Measurements from ENCODE around the gene GAREM1.

Gene GAREM1

GRCh38 chr18:32333781-32334180 lies 136.9 kb downstream of the GAREM1 start:
- TF ChIP-seq, protein P1, sequence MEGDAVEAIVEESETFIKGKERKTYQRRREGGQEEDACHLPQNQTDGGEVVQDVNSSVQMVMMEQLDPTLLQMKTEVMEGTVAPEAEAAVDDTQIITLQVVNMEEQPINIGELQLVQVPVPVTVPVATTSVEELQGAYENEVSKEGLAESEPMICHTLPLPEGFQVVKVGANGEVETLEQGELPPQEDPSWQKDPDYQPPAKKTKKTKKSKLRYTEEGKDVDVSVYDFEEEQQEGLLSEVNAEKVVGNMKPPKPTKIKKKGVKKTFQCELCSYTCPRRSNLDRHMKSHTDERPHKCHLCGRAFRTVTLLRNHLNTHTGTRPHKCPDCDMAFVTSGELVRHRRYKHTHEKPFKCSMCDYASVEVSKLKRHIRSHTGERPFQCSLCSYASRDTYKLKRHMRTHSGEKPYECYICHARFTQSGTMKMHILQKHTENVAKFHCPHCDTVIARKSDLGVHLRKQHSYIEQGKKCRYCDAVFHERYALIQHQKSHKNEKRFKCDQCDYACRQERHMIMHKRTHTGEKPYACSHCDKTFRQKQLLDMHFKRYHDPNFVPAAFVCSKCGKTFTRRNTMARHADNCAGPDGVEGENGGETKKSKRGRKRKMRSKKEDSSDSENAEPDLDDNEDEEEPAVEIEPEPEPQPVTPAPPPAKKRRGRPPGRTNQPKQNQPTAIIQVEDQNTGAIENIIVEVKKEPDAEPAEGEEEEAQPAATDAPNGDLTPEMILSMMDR (IDR thresholded peaks at IDR 0.05; ENCODE audit: borderline replicate concordance, extremely low read depth, low read length, poor library complexity, severe bottlenecking): no peak
- TF ChIP-seq EZH2 (IDR thresholded peaks at IDR 0.05; ENCODE audit: borderline replicate concordance, low read depth, low read length, severe bottlenecking): no peak

GRCh38 chr18:32332708-32333107 lies 138.0 kb downstream of the GAREM1 start:
- Histone ChIP-seq H3K27me3 (ENCODE audit: insufficient read depth, low read length, poor library complexity) (peaks cover 9% of the 10 kb centered on the region), H2AFZ (ENCODE audit: low read depth, low read length) (no peak overlapping the region), H3K4me3 (ENCODE audit: low read depth in 1 of 2, low read length in 2 of 2) (no peak overlapping the region), H3K9ac (ENCODE audit: low read depth, low read length) (no peak overlapping the region), H3K36me3 (ENCODE audit: insufficient read depth, low read length) (no peaks in the 10 kb centered on the region), H3K9me3 (ENCODE audit: insufficient read depth, low read length, severe bottlenecking) (no peaks in the 10 kb centered on the region), H3K4me1 (ENCODE audit: insufficient read depth, low read length) (no peaks in the 10 kb centered on the region), H3K79me2 (ENCODE audit: insufficient read depth, low read length) (no peaks in the 10 kb centered on the region), H3K4me2 (ENCODE audit: insufficient read depth, low read length) (no peak overlapping the region), H3K27ac (ENCODE audit: low read length) (no peak overlapping the region), H4K20me1 (ENCODE audit: insufficient read depth, low read length) (no peaks in the 10 kb centered on the region)
- no peak for TF ChIP-seq EZH2 (IDR thresholded peaks at IDR 0.05; ENCODE audit: borderline replicate concordance, low read depth, low read length, severe bottlenecking)
- TF ChIP-seq, protein P1 (IDR thresholded peaks at IDR 0.05; ENCODE audit: borderline replicate concordance, extremely low read depth, low read length, poor library complexity, severe bottlenecking): no peak
- ATAC-seq (ENCODE audit: insufficient read depth, low read depth): no peak
- DNase-seq: no peak

More at GRCh38 chr18:32333781-32334180, 136.9 kb downstream of the GAREM1 start:
- ATAC-seq (ENCODE audit: insufficient read depth, low read depth) (no peak), DNase-seq (no peak)
- no peak overlapping the region for H3K9ac ChIP-seq (ENCODE audit: low read depth, low read length)
- H3K4me2 ChIP-seq (ENCODE audit: insufficient read depth, low read length): no peak overlapping the region
- no peak overlapping the region for H3K27ac ChIP-seq (ENCODE audit: low read length)
- H3K36me3 ChIP-seq (ENCODE audit: insufficient read depth, low read length): no peaks in the 10 kb centered on the region
- no peak overlapping the region for H2AFZ ChIP-seq (ENCODE audit: low read depth, low read length)
- no peaks in the 10 kb centered on the region for H3K9me3 ChIP-seq (ENCODE audit: insufficient read depth, low read length, severe bottlenecking)
- no peaks in the 10 kb centered on the region for H4K20me1 ChIP-seq (ENCODE audit: insufficient read depth, low read length)
- H3K4me1 ChIP-seq (ENCODE audit: insufficient read depth, low read length): no peaks in the 10 kb centered on the region
- peaks cover 9% of the 10 kb centered on the region for H3K27me3 ChIP-seq (ENCODE audit: insufficient read depth, low read length, poor library complexity)
- no peak overlapping the region for H3K4me3 ChIP-seq (ENCODE audit: low read depth in 1 of 2, low read length in 2 of 2)
- H3K79me2 ChIP-seq (ENCODE audit: insufficient read depth, low read length): no peaks in the 10 kb centered on the region

DNA sequence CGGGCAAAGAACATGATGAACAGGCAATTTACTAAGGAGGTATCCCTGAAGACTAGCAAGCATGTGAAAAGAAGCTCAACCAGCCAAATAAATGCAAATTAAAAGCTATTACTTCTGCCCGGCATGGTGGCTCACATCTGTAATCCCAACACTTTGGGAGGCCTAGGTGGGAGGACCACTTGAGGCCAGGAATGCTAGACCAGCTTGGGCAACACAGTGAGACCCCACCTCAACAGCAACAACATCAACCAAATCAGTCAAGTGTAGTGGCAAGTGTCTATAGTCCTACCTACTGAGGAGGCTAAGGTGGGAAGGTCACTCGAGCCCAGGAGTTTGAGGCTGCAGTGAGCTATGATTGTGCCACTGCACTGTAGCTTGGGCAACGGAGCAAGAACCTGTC lies 141.7 kb downstream of the GAREM1 start:
- H3K27me3 ChIP-seq (ENCODE audit: insufficient read depth, low read length, poor library complexity): peaks cover 11% of the 10 kb centered on the region
- no peak overlapping the region for H3K4me2 ChIP-seq (ENCODE audit: insufficient read depth, low read length)
- no peak overlapping the region for H3K9ac ChIP-seq (ENCODE audit: low read depth, low read length)
- no peak overlapping the region for H2AFZ ChIP-seq (ENCODE audit: low read depth, low read length)
- H4K20me1 ChIP-seq (ENCODE audit: insufficient read depth, low read length): no peaks in the 10 kb centered on the region
- no peaks in the 10 kb centered on the region for H3K4me1 ChIP-seq (ENCODE audit: insufficient read depth, low read length)
- no peak for TF ChIP-seq EZH2 (IDR thresholded peaks at IDR 0.05; ENCODE audit: borderline replicate concordance, low read depth, low read length, severe bottlenecking)
- TF ChIP-seq, protein P1 (IDR thresholded peaks at IDR 0.05; ENCODE audit: borderline replicate concordance, extremely low read depth, low read length, poor library complexity, severe bottlenecking): no peak
- H3K4me3 ChIP-seq (ENCODE audit: low read depth in 1 of 2, low read length in 2 of 2): no peak overlapping the region
- no peak overlapping the region for H3K27ac ChIP-seq (ENCODE audit: low read length)
- no peaks in the 10 kb centered on the region for H3K79me2 ChIP-seq (ENCODE audit: insufficient read depth, low read length)
- DNase-seq (no peak), ATAC-seq (ENCODE audit: insufficient read depth, low read depth) (no peak)
- no peaks in the 10 kb centered on the region for H3K9me3 ChIP-seq (ENCODE audit: insufficient read depth, low read length, severe bottlenecking)
- H3K36me3 ChIP-seq (ENCODE audit: insufficient read depth, low read length): no peaks in the 10 kb centered on the region

DNA sequence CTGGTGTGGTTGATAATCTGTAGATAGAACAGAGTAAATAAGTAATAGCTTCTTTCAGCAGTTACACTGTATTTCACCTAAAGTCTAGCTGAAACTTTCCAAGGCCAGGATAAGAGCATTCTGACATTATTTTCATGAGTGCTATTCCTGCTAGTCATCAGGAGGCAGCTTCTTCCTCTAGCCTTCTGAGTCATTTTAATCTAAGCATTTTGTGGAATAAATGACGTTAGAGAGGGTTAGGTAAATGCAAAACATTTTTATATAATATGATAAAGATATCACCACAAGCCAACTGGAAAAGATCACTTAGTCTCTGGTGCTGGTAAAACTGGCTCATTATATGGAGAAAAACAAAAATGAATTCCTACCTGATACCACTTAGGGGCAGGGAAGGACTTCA lies 142.3 kb downstream of the GAREM1 start:
- Histone ChIP-seq H3K9me3 (ENCODE audit: insufficient read depth, low read length, severe bottlenecking) (no peaks in the 10 kb centered on the region), H3K79me2 (ENCODE audit: insufficient read depth, low read length) (no peaks in the 10 kb centered on the region), H3K27me3 (ENCODE audit: insufficient read depth, low read length, poor library complexity) (peaks cover 11% of the 10 kb centered on the region), H3K4me3 (ENCODE audit: low read depth in 1 of 2, low read length in 2 of 2) (no peak overlapping the region), H2AFZ (ENCODE audit: low read depth, low read length) (no peak overlapping the region), H3K4me2 (ENCODE audit: insufficient read depth, low read length) (no peak overlapping the region), H3K4me1 (ENCODE audit: insufficient read depth, low read length) (no peaks in the 10 kb centered on the region), H3K27ac (ENCODE audit: low read length) (no peak overlapping the region), H3K9ac (ENCODE audit: low read depth, low read length) (no peak overlapping the region), H4K20me1 (ENCODE audit: insufficient read depth, low read length) (no peaks in the 10 kb centered on the region), H3K36me3 (ENCODE audit: insufficient read depth, low read length) (no peaks in the 10 kb centered on the region)
- DNase-seq (no peak), ATAC-seq (ENCODE audit: insufficient read depth, low read depth) (no peak)
- TF ChIP-seq EZH2 (IDR thresholded peaks at IDR 0.05; ENCODE audit: borderline replicate concordance, low read depth, low read length, severe bottlenecking): no peak
- TF ChIP-seq, protein P1 (IDR thresholded peaks at IDR 0.05; ENCODE audit: borderline replicate concordance, extremely low read depth, low read length, poor library complexity, severe bottlenecking): no peak

All from DND-41 (cell line).